ENCODE data around the gene KCNA4. TPM values are rescaled to one million over a fixed set of nuclear protein-coding genes. Genes with fewer than 3 reads are reported as not detected.
"Not testable (repeated sequence)": the region's sequence is repeated elsewhere in the genome, so short reads cannot be mapped to it uniquely, and the experiment has no call there.

KCNA4 gene
- total RNA-seq: 0.74 TPM
- polyA plus RNA-seq: 0.03 TPM

- WGBS: under 1% methylated on average over 50 of the region's 50 CpGs
- no peak within 1 kb of the TSS for H3K27ac ChIP-seq (ENCODE audit: low read depth)
- no peaks in the 10 kb centered on the region for H3K36me3 ChIP-seq (ENCODE audit: insufficient read depth)
- no peaks in the 10 kb centered on the region for H3K4me1 ChIP-seq (ENCODE audit: insufficient read depth)
- DNase-seq (ENCODE audit: extremely low spot score): no peak
- peak within 1 kb of the TSS; percentile 15 for H3K4me3 ChIP-seq (ENCODE audit: low read depth, low read length)
Measured at GRCh38 chr11:30016588-30017363, at the start of gene KCNA4. Gene KCNA4, minus strand, starts transcription at chr11:30017030. Its CDS starts 4,352 bp downstream, at chr11:30012678.

DNA sequence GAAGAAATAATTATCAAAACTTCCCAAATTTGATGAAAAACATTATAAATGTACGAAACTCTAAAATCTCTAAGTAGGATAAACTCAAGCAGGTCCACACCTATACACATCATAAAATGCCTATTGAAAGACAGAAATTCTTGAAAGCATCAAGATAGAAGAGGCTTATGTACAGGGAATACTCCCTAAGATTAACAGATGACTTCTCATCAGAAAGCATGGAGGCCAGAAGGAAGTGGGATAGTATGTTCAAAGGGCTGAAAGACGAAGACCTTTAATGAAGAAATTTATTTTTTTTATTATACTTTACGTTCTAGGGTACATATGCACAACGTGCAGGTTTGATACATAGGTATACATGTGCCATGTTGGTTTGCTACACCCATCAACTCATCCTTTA, 45.3 kb upstream of the KCNA4 start:
- H3K4me3 ChIP-seq (ENCODE audit: low read depth, low read length): no peak overlapping the region
- no peak overlapping the region for H3K27ac ChIP-seq (ENCODE audit: low read depth)
- H3K36me3 ChIP-seq (ENCODE audit: insufficient read depth): no peaks in the 10 kb centered on the region
- no peak for DNase-seq (ENCODE audit: extremely low spot score)
- 67% methylated on average over 4 of the region's 4 CpGs for WGBS
- no peaks in the 10 kb centered on the region for H3K4me1 ChIP-seq (ENCODE audit: insufficient read depth)

GRCh38 chr11:30059172-30059815, 42.5 kb upstream of the KCNA4 start:
- no peak overlapping the region for H3K27ac ChIP-seq (ENCODE audit: low read depth)
- no peaks in the 10 kb centered on the region for H3K36me3 ChIP-seq (ENCODE audit: insufficient read depth)
- H3K4me1 ChIP-seq (ENCODE audit: insufficient read depth): no peaks in the 10 kb centered on the region
- H3K4me3 ChIP-seq (ENCODE audit: low read depth, low read length): no peak overlapping the region
- 90% methylated on average over 2 of the region's 2 CpGs for WGBS
- no peak for DNase-seq (ENCODE audit: extremely low spot score)

DNA sequence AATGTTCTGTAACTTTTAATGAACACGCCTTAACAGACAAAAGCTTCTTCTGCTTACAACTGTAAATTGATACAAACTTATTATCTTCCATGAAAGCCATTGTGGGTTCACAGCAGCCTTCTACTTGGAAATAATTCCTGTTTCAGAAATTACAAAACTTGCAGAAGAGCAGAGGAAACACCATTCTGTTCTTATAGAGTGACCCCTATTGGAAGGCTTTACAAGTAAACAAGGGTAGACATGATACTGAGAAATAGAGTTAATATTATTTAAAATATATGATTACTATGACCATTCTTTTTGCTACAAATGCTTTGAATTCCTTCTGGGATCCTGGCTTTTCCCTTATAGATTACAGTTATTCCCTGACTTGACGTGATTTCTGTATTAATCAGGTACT, 32.4 kb upstream of the KCNA4 start:
- WGBS: 27% methylated on average over 2 of the region's 2 CpGs
- no peaks in the 10 kb centered on the region for H3K4me1 ChIP-seq (ENCODE audit: insufficient read depth)
- no peak overlapping the region for H3K27ac ChIP-seq (ENCODE audit: low read depth)
- no peak overlapping the region for H3K4me3 ChIP-seq (ENCODE audit: low read depth, low read length)
- DNase-seq (ENCODE audit: extremely low spot score): no peak
- no peaks in the 10 kb centered on the region for H3K36me3 ChIP-seq (ENCODE audit: insufficient read depth)

DNA sequence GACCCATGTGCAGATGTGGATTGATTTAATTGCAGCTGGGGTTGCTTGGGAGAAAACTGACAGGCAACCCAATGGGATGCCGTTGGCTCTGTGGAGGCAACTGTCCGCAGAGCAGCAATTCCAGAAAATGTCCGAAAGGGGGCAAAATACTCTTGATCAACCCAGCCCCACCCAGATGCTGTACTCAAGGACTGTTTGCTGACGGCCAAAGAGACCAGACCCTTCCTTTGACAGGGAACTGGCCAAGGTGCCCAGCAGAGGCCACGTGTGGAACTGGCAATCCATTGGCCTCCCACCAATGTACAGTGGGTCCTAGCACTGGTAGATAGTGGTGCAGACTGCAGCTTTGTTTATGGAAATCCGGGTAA, 29.7 kb upstream of the KCNA4 start:
- H3K36me3 ChIP-seq (ENCODE audit: insufficient read depth): no peaks in the 10 kb centered on the region
- no peak for DNase-seq (ENCODE audit: extremely low spot score)
- H3K27ac ChIP-seq (ENCODE audit: low read depth): no peak overlapping the region
- 48% methylated on average over 6 of the region's 6 CpGs for WGBS
- H3K4me3 ChIP-seq (ENCODE audit: low read depth, low read length): no peak overlapping the region
- no peaks in the 10 kb centered on the region for H3K4me1 ChIP-seq (ENCODE audit: insufficient read depth)

DNA sequence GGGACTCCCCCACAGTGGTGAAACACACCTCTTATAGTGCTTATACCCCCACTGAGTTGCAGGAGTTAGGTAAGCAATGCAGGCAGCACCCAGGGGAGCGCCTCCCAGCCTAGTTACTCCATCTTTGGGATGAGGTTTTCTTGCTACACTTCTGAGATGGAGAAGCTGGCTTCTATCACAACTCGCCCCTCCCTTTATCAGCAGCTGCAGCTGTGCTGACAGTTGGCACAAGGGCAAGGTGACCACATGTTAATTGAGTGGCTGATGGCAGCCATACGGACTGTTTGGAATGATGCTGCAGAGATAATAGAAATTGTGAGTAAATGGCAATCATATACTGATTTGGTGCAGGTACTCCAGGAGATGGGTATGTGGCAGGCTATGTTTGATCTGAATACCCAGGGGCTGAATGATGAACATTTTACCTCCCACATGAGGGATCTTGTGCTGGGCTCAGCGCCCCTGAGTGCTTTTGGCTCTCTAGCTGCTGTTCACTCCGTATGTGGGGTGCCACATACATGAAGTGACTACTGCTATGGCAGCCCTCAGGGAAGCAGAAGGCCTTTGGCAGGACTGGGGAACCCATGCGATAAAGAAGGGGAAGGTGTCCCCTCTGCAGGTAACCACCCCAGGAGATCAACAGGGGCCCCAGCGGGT, 29.2 kb upstream of the KCNA4 start:
- 50% methylated on average over 7 of the region's 7 CpGs for WGBS
- Histone ChIP-seq H3K4me3 (ENCODE audit: low read depth, low read length) (no peak overlapping the region), H3K4me1 (ENCODE audit: insufficient read depth) (no peaks in the 10 kb centered on the region), H3K36me3 (ENCODE audit: insufficient read depth) (no peaks in the 10 kb centered on the region), H3K27ac (ENCODE audit: low read depth) (no peak overlapping the region)
- no peak for DNase-seq (ENCODE audit: extremely low spot score)

GRCh38 chr11:30045144-30045543, 28.3 kb upstream of the KCNA4 start:
- Histone ChIP-seq H3K4me1 (ENCODE audit: insufficient read depth) (no peaks in the 10 kb centered on the region), H3K4me3 (ENCODE audit: low read depth, low read length) (no peak overlapping the region), H3K27ac (ENCODE audit: low read depth) (no peak overlapping the region), H3K36me3 (ENCODE audit: insufficient read depth) (no peaks in the 10 kb centered on the region)
- WGBS: 73% methylated on average over 6 of the region's 6 CpGs
- no peak for DNase-seq (ENCODE audit: extremely low spot score)

DNA sequence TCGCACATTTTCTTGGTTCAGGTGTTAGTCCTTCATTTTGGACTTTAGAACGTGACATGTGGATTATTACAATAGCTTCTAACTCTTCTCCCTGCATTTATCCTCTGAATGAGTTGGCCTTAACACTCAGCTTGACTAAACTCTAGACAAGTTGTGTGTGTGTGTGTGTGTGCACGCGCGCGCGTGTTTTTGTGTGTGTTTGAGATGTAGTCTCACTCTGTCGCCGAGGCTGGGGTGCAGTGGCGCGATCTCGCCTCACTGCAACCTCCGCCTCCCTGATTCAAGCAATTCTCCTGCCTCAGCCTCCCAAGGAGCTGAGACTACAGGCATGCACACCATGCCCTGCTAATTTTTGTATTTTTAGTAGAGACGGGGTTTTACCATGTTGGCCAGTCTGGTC, 24.3 kb upstream of the KCNA4 start:
- 94% methylated on average over 14 of the region's 14 CpGs for WGBS
- H3K4me3 ChIP-seq (ENCODE audit: low read depth, low read length): no peak overlapping the region

GRCh38 chr11:30034746-30035145, 17.9 kb upstream of the KCNA4 start:
- not testable (repeated sequence) for H3K36me3 ChIP-seq (ENCODE audit: insufficient read depth); DNase-seq (ENCODE audit: extremely low spot score); H3K27ac ChIP-seq (ENCODE audit: low read depth); H3K4me3 ChIP-seq (ENCODE audit: low read depth, low read length); H3K4me1 ChIP-seq (ENCODE audit: insufficient read depth)
- 67% methylated on average over 4 of the region's 4 CpGs for WGBS

More for the DNA sequence above, 24.3 kb upstream of the KCNA4 start:
- Histone ChIP-seq H3K4me1 (ENCODE audit: insufficient read depth) (no peaks in the 10 kb centered on the region), H3K36me3 (ENCODE audit: insufficient read depth) (no peaks in the 10 kb centered on the region), H3K27ac (ENCODE audit: low read depth) (no peak overlapping the region)
- DNase-seq (ENCODE audit: extremely low spot score): no peak

GRCh38 chr11:30034166-30034565, 17.3 kb upstream of the KCNA4 start:
- not testable (repeated sequence) for H3K36me3 ChIP-seq (ENCODE audit: insufficient read depth); H3K4me3 ChIP-seq (ENCODE audit: low read depth, low read length); H3K4me1 ChIP-seq (ENCODE audit: insufficient read depth); H3K27ac ChIP-seq (ENCODE audit: low read depth); DNase-seq (ENCODE audit: extremely low spot score)

GRCh38 chr11:30025396-30026139, 8.7 kb upstream of the KCNA4 start:
- Histone ChIP-seq H3K36me3 (ENCODE audit: insufficient read depth) (no peaks in the 10 kb centered on the region), H3K4me3 (ENCODE audit: low read depth, low read length) (no peak overlapping the region), H3K4me1 (ENCODE audit: insufficient read depth) (no peaks in the 10 kb centered on the region), H3K27ac (ENCODE audit: low read depth) (no peak overlapping the region)
- no peak for DNase-seq (ENCODE audit: extremely low spot score)
- 42% methylated on average over 6 of the region's 6 CpGs for WGBS

- no peaks in the 10 kb centered on the region for H3K36me3 ChIP-seq (ENCODE audit: insufficient read depth)
- no peak overlapping the region for H3K27ac ChIP-seq (ENCODE audit: low read depth)
- H3K4me1 ChIP-seq (ENCODE audit: insufficient read depth): no peaks in the 10 kb centered on the region
- no peak for DNase-seq (ENCODE audit: extremely low spot score)
- WGBS: 23% methylated on average over 2 of the region's 2 CpGs
- no peak overlapping the region for H3K4me3 ChIP-seq (ENCODE audit: low read depth, low read length)
Measured at GRCh38 chr11:30023074-30023473, 6.2 kb upstream of the KCNA4 start.

DNA sequence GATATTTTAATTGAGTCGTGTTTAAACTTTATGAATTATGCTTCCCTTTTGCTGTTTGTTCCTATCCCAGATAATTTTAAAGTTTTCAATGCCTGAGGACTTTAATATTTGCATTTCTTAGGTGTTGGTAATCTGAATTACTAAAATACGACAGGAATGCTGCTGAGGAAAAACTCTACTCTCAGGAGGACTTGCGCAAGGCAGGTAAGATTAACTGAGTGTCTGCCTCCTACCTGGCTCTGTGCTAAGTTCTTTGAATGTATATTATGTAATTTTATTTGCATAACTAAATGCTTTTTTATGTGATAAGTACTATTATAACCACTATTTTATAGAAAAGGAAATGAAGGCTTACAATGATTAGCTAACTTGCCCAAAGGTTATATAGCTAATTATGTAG, 2.7 kb upstream of the KCNA4 start:
- no peaks in the 10 kb centered on the region for H3K4me1 ChIP-seq (ENCODE audit: insufficient read depth)
- no peak for DNase-seq (ENCODE audit: extremely low spot score)
- H3K27ac ChIP-seq (ENCODE audit: low read depth): no peak overlapping the region
- WGBS: 57% methylated on average over 3 of the region's 3 CpGs
- H3K4me3 ChIP-seq (ENCODE audit: low read depth, low read length): no peak overlapping the region
- H3K36me3 ChIP-seq (ENCODE audit: insufficient read depth): no peaks in the 10 kb centered on the region
